NCI-H1092 treated with DMSO at 0.1 percent for 48 hours (cell line): ENCODE data around the gene CTSO.

Experiments used
- DNase-seq: peaks from one replicate; lab custom pipeline; 2025; lab: John Stamatoyannopoulos, UW

Gene CTSO

GRCh38 chr4:155953151-155954117, at the start of gene CTSO:
TSS of gene CTSO (minus strand) at chr4:155953866. CDS start at chr4:155953847, 19 bp downstream.
- DNase-seq: peak; percentile 88

- DNase-seq: no peak
These were observed 46.8 kb upstream of the CTSO start for GRCh38 chr4:156000491-156000890.

GRCh38 chr4:155999725-156000124, 46.1 kb upstream of the CTSO start:
- DNase-seq: no peak

GRCh38 chr4:155995069-155995468, 41.4 kb upstream of the CTSO start:
- DNase-seq: no peak

- DNase-seq: peak; percentile 22
These were observed 30.6 kb upstream of the CTSO start for GRCh38 chr4:155984106-155984797.

- DNase-seq: no peak
These were observed 29.2 kb upstream of the CTSO start for GRCh38 chr4:155982736-155983385.

- no peak for DNase-seq
These were observed 25.1 kb upstream of the CTSO start for GRCh38 chr4:155978810-155979209.

GRCh38 chr4:155975511-155975910, 21.8 kb upstream of the CTSO start:
- DNase-seq: no peak

GRCh38 chr4:155974996-155975395, 21.3 kb upstream of the CTSO start:
- DNase-seq: no peak

GRCh38 chr4:155974476-155974749, 20.7 kb upstream of the CTSO start:
- no peak for DNase-seq

- no peak for DNase-seq
These were observed 20.2 kb upstream of the CTSO start for GRCh38 chr4:155973639-155974475.

- no peak for DNase-seq
These were observed 18.4 kb upstream of the CTSO start for GRCh38 chr4:155972098-155972497.

GRCh38 chr4:155966731-155967395, 13.2 kb upstream of the CTSO start:
- no peak for DNase-seq

- DNase-seq: no peak
These were observed 12.5 kb upstream of the CTSO start for GRCh38 chr4:155966171-155966570.

- no peak for DNase-seq
These were observed 10.6 kb upstream of the CTSO start for GRCh38 chr4:155964016-155964891.

GRCh38 chr4:155962767-155963166, 9.1 kb upstream of the CTSO start:
- no peak for DNase-seq

- DNase-seq: no peak
These were observed 7.9 kb upstream of the CTSO start for GRCh38 chr4:155961575-155961974.

GRCh38 chr4:155960522-155960921, 6.9 kb upstream of the CTSO start:
- DNase-seq: no peak

- no peak for DNase-seq
These were observed 5.8 kb upstream of the CTSO start for GRCh38 chr4:155959417-155959816.

- DNase-seq: no peak
These were observed 2.8 kb upstream of the CTSO start for GRCh38 chr4:155956461-155956860.
